ENCODE data around the gene PIK3IP1.
"Not testable (repeated sequence)": the region's sequence is repeated elsewhere in the genome, so short reads cannot be mapped to it uniquely, and the experiment has no call there.

The PIK3IP1 gene

GRCh38 chr22:31248138-31248745, 44.0 kb downstream of the PIK3IP1 start:
- peak; percentile 63 for DNase-seq

- no peak for DNase-seq
Measured at GRCh38 chr22:31247726-31248125, 44.6 kb downstream of the PIK3IP1 start.

GRCh38 chr22:31246687-31247086, 45.6 kb downstream of the PIK3IP1 start:
- DNase-seq = no peak

- not testable (repeated sequence) for DNase-seq
Measured at GRCh38 chr22:31245998-31246397, 46.3 kb downstream of the PIK3IP1 start.

- DNase-seq = no peak
Measured at GRCh38 chr22:31244943-31245451, 47.3 kb downstream of the PIK3IP1 start.

- no peak for DNase-seq
Measured at GRCh38 chr22:31244046-31244942, 48.0 kb downstream of the PIK3IP1 start.

- no peak for DNase-seq
Measured at GRCh38 chr22:31243339-31244045, 48.8 kb downstream of the PIK3IP1 start.

GRCh38 chr22:31241936-31242335, 50.4 kb downstream of the PIK3IP1 start:
- DNase-seq = no peak

- DNase-seq = no peak
Measured at GRCh38 chr22:31241200-31241599, 51.1 kb downstream of the PIK3IP1 start.

- DNase-seq = no peak
Measured at GRCh38 chr22:31239771-31240370, 52.4 kb downstream of the PIK3IP1 start.

GRCh38 chr22:31238057-31238456, 54.2 kb downstream of the PIK3IP1 start:
- DNase-seq = no peak

GRCh38 chr22:31236044-31236443, 56.2 kb downstream of the PIK3IP1 start:
- not testable (repeated sequence) for DNase-seq

GRCh38 chr22:31235081-31235480, 57.2 kb downstream of the PIK3IP1 start:
- no peak for DNase-seq

- DNase-seq = no peak
Measured at GRCh38 chr22:31233001-31233400, 59.3 kb downstream of the PIK3IP1 start.
